ENCODE results near the gene CAMK1. TPM values are rescaled to one million over a fixed set of nuclear protein-coding genes. Genes with fewer than 3 reads are reported as not detected.

The CAMK1 gene
- total and polyA plus RNA-seq, 9 of the 15 experiments (the other 6 are each of a cell fraction or from before 2014, with no cell fraction given) = 0.23 to 10.7 (median 6.0) TPM

- TF ChIP-seq HMBOX1 (IDR thresholded peaks at IDR 0.05) (no peak), KHSRP (IDR thresholded peaks at IDR 0.05) (no peak), SIRT6 (IDR thresholded peaks at IDR 0.05; ENCODE audit: low read depth, low read length) (no peak), SUPT5H (IDR thresholded peaks at IDR 0.05) (peak; percentile 82), CBX8 (IDR thresholded peaks at IDR 0.05; ENCODE audit: borderline replicate concordance, extremely low read depth, low read depth, low read length, poor library complexity, severe bottlenecking) (no peak), ZNF398 (CRISPR knock-in tag; IDR thresholded peaks at IDR 0.05) (no peak), TARDBP (IDR thresholded peaks at IDR 0.05) (no peak), AFF4 (CRISPR knock-in tag; IDR thresholded peaks at IDR 0.05) (peak; percentile 91), PCBP2 (IDR thresholded peaks at IDR 0.05; ENCODE audit: low read depth, low read length, poor library complexity, severe bottlenecking) (no peak), TAF1 (IDR thresholded peaks at IDR 0.05; ENCODE audit: control insufficient read depth, extremely low read depth, insufficient read depth, low read length, severe bottlenecking) (peak; percentile 83), ZZZ3 (IDR thresholded peaks at IDR 0.05) (no peak), RFX1 (IDR thresholded peaks at IDR 0.05) (no peak), HIVEP1 (CRISPR knock-in tag; IDR thresholded peaks at IDR 0.05) (no peak)
- TF ChIP-seq, protein P1, sequence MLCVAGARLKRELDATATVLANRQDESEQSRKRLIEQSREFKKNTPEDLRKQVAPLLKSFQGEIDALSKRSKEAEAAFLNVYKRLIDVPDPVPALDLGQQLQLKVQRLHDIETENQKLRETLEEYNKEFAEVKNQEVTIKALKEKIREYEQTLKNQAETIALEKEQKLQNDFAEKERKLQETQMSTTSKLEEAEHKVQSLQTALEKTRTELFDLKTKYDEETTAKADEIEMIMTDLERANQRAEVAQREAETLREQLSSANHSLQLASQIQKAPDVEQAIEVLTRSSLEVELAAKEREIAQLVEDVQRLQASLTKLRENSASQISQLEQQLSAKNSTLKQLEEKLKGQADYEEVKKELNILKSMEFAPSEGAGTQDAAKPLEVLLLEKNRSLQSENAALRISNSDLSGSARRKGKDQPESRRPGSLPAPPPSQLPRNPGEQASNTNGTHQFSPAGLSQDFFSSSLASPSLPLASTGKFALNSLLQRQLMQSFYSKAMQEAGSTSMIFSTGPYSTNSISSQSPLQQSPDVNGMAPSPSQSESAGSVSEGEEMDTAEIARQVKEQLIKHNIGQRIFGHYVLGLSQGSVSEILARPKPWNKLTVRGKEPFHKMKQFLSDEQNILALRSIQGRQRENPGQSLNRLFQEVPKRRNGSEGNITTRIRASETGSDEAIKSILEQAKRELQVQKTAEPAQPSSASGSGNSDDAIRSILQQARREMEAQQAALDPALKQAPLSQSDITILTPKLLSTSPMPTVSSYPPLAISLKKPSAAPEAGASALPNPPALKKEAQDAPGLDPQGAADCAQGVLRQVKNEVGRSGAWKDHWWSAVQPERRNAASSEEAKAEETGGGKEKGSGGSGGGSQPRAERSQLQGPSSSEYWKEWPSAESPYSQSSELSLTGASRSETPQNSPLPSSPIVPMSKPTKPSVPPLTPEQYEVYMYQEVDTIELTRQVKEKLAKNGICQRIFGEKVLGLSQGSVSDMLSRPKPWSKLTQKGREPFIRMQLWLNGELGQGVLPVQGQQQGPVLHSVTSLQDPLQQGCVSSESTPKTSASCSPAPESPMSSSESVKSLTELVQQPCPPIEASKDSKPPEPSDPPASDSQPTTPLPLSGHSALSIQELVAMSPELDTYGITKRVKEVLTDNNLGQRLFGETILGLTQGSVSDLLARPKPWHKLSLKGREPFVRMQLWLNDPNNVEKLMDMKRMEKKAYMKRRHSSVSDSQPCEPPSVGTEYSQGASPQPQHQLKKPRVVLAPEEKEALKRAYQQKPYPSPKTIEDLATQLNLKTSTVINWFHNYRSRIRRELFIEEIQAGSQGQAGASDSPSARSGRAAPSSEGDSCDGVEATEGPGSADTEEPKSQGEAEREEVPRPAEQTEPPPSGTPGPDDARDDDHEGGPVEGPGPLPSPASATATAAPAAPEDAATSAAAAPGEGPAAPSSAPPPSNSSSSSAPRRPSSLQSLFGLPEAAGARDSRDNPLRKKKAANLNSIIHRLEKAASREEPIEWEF (CRISPR knock-in tag; IDR thresholded peaks at IDR 0.05) = no peak
Observed at GRCh38 chr3:9749645-9750555, 19.8 kb downstream of the CAMK1 start, which contains the start of gene OGG1 (continued).
